ENCODE data around the gene LINC00305. TPM values are rescaled to one million over a fixed set of nuclear protein-coding genes. Genes with fewer than 3 reads are reported as not detected.

Gene LINC00305
- total and polyA plus RNA-seq, 10 of the 15 experiments (the other 5 are each of a cell fraction or from before 2014, with no cell fraction given) = 0.11 to 19.4 (median 0.26) TPM; not detected in 7

DNA sequence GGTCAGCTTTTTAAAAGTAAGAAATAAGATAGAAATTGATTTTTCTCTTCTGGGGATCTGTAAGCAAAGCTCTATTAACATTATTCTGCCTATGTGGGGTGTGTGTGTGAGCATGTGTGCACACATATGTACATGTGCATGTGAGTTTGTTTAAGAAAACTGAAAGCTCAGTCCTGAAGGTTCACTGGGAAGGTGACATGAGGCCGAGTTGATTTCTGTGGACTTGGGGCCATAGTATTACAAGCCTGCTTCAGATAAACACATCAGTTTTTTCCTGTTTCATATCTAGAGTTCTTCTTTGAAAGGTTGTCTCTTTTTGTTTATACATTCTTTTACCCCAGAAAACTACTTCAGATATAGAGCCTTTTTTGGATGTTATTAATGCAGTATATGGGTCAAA, 95.6 kb downstream of the LINC00305 start:
- Histone ChIP-seq H3K9ac (ENCODE audit: control insufficient read depth, insufficient read depth, low read length) (no peak overlapping the region), H3K27me3 (replicated peaks in 1 of 2; ENCODE audit: control insufficient read depth in 2 of 2, insufficient read depth in 2 of 2, low read length in 1 of 2) (no peaks in the 10 kb centered on the region), H3K4me3 (no peak overlapping the region), H3K9me3 (replicated peaks; ENCODE audit: control insufficient read depth, insufficient read depth, low read length) (no peaks in the 10 kb centered on the region), H3K27ac (ENCODE audit: control insufficient read depth, insufficient read depth) (no peak overlapping the region), H3K36me3 (ENCODE audit: control insufficient read depth in 2 of 2, insufficient read depth in 2 of 2, low read length in 1 of 2) (no peaks in the 10 kb centered on the region), H3K4me2 (ENCODE audit: control insufficient read depth, insufficient read depth) (no peak overlapping the region), H3K79me2 (ENCODE audit: control insufficient read depth, insufficient read depth, low read length) (no peaks in the 10 kb centered on the region), H4K20me1 (ENCODE audit: control insufficient read depth, insufficient read depth) (no peaks in the 10 kb centered on the region), H3K4me1 (ENCODE audit: control insufficient read depth, insufficient read depth, low read length) (no peaks in the 10 kb centered on the region), H2AFZ (ENCODE audit: control insufficient read depth, low read depth, low read length) (no peak overlapping the region)
- DNase-seq (ENCODE audit: low read depth, low spot score) = no peak
- ChIA-PET SMC1A (ENCODE audit: uncharacterized antibody, unreplicated experiment) (interaction anchor here (0.7 kb wide), 1 partner anchor 73 kb away, joined by 3 read pairs; no protein-coding TSS in a partner anchor), POLR2A (no interaction called here), RAD21 (ENCODE audit: unreplicated experiment) (interaction anchor here (1.9 kb wide), 1 partner anchor 14 kb away, joined by 4 read pairs; no protein-coding TSS in a partner anchor), CTCF (interaction anchor here (1.0 to 2.4 kb wide), 3 partner anchors 15 to 1159 kb away, joined by 3 to 8 read pairs (median 4); no protein-coding TSS in a partner anchor)
- in situ Hi-C loops (cut with MboI) = no loop called here
- ATAC-seq = no peak
- BruUV-seq (replicated peaks) = no TSS peak
- 5% methylated on average over 1 of the region's 1 CpG for WGBS (ENCODE audit: insufficient coverage, insufficient replicate concordance, low lambda C conversion rate, missing lambda C conversion rate)
- no peak for TF ChIP-seq NR2C2 (IDR thresholded peaks at IDR 0.05; ENCODE audit: borderline replicate concordance, control insufficient read depth, insufficient read length, low read depth)
- no peak for TF ChIP-seq HDAC6 (IDR thresholded peaks at IDR 0.05; ENCODE audit: unreplicated experiment)
- no peak for FAIRE-seq
- intact Hi-C loops (cut with micrococcal nuclease; ENCODE audit: unreplicated experiment) = no loop called here

GRCh38 chr18:64052772-64053171, 96.1 kb downstream of the LINC00305 start:
- no TSS peak for BruUV-seq (replicated peaks)

More at GRCh38 chr18:64052772-64053171, 96.1 kb downstream of the LINC00305 start:
- no peak for DNase-seq (ENCODE audit: low read depth, low spot score)
- ATAC-seq = no peak
- no peaks in the 10 kb centered on the region for H3K27me3 ChIP-seq (replicated peaks in 1 of 2; ENCODE audit: control insufficient read depth in 2 of 2, insufficient read depth in 2 of 2, low read length in 1 of 2)
- H3K27ac ChIP-seq (ENCODE audit: control insufficient read depth, insufficient read depth) = no peak overlapping the region
- in situ Hi-C loops (cut with MboI) = no loop called here
- ChIA-PET POLR2A (no interaction called here), CTCF (interaction anchor here (1.0 to 2.4 kb wide), 3 partner anchors 14 to 1159 kb away, joined by 3 to 8 read pairs (median 4); no protein-coding TSS in a partner anchor), SMC1A (ENCODE audit: uncharacterized antibody, unreplicated experiment) (interaction anchor here (0.7 kb wide), 1 partner anchor 73 kb away, joined by 3 read pairs; no protein-coding TSS in a partner anchor), RAD21 (ENCODE audit: unreplicated experiment) (interaction anchor here (1.9 kb wide), 1 partner anchor 14 kb away, joined by 4 read pairs; no protein-coding TSS in a partner anchor)
- no peak overlapping the region for H2AFZ ChIP-seq (ENCODE audit: control insufficient read depth, low read depth, low read length)
- no peak for FAIRE-seq
- H3K9ac ChIP-seq (ENCODE audit: control insufficient read depth, insufficient read depth, low read length) = no peak overlapping the region
- H3K4me3 ChIP-seq = no peak overlapping the region
- H4K20me1 ChIP-seq (ENCODE audit: control insufficient read depth, insufficient read depth) = no peaks in the 10 kb centered on the region
- H3K4me2 ChIP-seq (ENCODE audit: control insufficient read depth, insufficient read depth) = no peak overlapping the region
- intact Hi-C loops (cut with micrococcal nuclease; ENCODE audit: unreplicated experiment) = no loop called here
- no peaks in the 10 kb centered on the region for H3K36me3 ChIP-seq (ENCODE audit: control insufficient read depth in 2 of 2, insufficient read depth in 2 of 2, low read length in 1 of 2)
- no peaks in the 10 kb centered on the region for H3K4me1 ChIP-seq (ENCODE audit: control insufficient read depth, insufficient read depth, low read length)
- 0% methylated on average over 2 of the region's 2 CpGs for WGBS (ENCODE audit: insufficient coverage, insufficient replicate concordance, low lambda C conversion rate, missing lambda C conversion rate)
- TF ChIP-seq ZBED1 (IDR thresholded peaks at IDR 0.05; ENCODE audit: borderline replicate concordance) (no peak), CEBPB (IDR thresholded peaks at IDR 0.05; ENCODE audit: borderline replicate concordance in 1 of 2, low read depth in 2 of 2, low read length in 2 of 2) (no peak), PAX5 (IDR thresholded peaks at IDR 0.05; ENCODE audit: borderline replicate concordance, low read depth, low read length) (no peak), STAT1 (conservative IDR thresholded peaks at IDR 0.05) (no peak)
- H3K79me2 ChIP-seq (ENCODE audit: control insufficient read depth, insufficient read depth, low read length) = no peaks in the 10 kb centered on the region
- H3K9me3 ChIP-seq (replicated peaks; ENCODE audit: control insufficient read depth, insufficient read depth, low read length) = no peaks in the 10 kb centered on the region

All from GM12878 (cell line).